Keratinocyte (primary cell): ENCODE measurements around the gene CDX2. TPM values are rescaled to one million over a fixed set of nuclear protein-coding genes. Genes with fewer than 3 reads are reported as not detected.

Experiments used
- DNase-seq: peaks from one replicate; pipeline ENCODE4 v3.0.0-alpha.2; 2011; ENCODE audit warnings: low read depth, missing footprints, low spot score
- FAIRE-seq: peaks from 2 replicates; lab custom pipeline; 2011; peaks lifted over from hg19 to GRCh38; lab: Jason Lieb, UNC
- H2AFZ ChIP-seq: 2 replicates; pipeline ENCODE4 v1.6.0; 2012; ENCODE audit warnings: low read length, control low read depth, inconsistent platforms; ENCODE audit not compliant: control insufficient read depth
- H3K27ac ChIP-seq: 2 replicates; pipeline ENCODE4 v1.5.1; 2011; ENCODE audit warnings: low read length; ENCODE audit not compliant: control insufficient read depth, insufficient read depth
- H3K27me3 ChIP-seq: 3 replicates; pipeline ENCODE4 v1.6.0; 2011; ENCODE audit warnings: low read length; ENCODE audit not compliant: control insufficient read depth, insufficient read depth; ENCODE audit errors: extremely low read depth
- H3K36me3 ChIP-seq, 2 experiments: 2 replicates in 1 of 2; 3 replicates in 1 of 2; pipeline ENCODE4 v1.5.1; 2011; ENCODE audit warnings: low read length in 2 of 2, mild to moderate bottlenecking in 1 of 2; ENCODE audit not compliant: control insufficient read depth in 2 of 2, insufficient read depth in 2 of 2; ENCODE audit errors: extremely low read depth in 1 of 2
- H3K4me1 ChIP-seq: 3 replicates; pipeline ENCODE4 v1.5.1; 2011; ENCODE audit warnings: low read length; ENCODE audit not compliant: control insufficient read depth, insufficient read depth; ENCODE audit errors: extremely low read depth
- H3K4me2 ChIP-seq: 3 replicates; pipeline ENCODE4 v1.6.0; 2011; ENCODE audit warnings: low read depth, low read length; ENCODE audit not compliant: control insufficient read depth, insufficient read depth; ENCODE audit errors: extremely low read depth
- H3K4me3 ChIP-seq, 3 experiments: fragments of 200-600 bp in 1 of 3; sonication (generic) in 1 of 3; 2 replicates in 2 of 3; 3 replicates in 1 of 3; pipeline ENCODE4 v1.5.1; 2011 to 2016; ENCODE audit warnings: low read length in 3 of 3, mild to moderate bottlenecking in 3 of 3, control low read depth in 2 of 3, inconsistent platforms in 1 of 3, low read depth in 1 of 3, mixed read lengths in 1 of 3, mixed run types in 1 of 3, moderate library complexity in 1 of 3; ENCODE audit not compliant: control insufficient read depth in 2 of 3, insufficient read depth in 2 of 3; ENCODE audit errors: extremely low read depth in 1 of 3
- H3K79me2 ChIP-seq: 2 replicates; pipeline ENCODE4 v1.6.0; 2012; ENCODE audit warnings: low read length; ENCODE audit not compliant: control insufficient read depth, insufficient read depth
- H3K9ac ChIP-seq: 3 replicates; pipeline ENCODE4 v1.6.0; 2011; ENCODE audit warnings: low read length; ENCODE audit not compliant: control insufficient read depth, insufficient read depth; ENCODE audit errors: extremely low read depth
- H3K9me1 ChIP-seq: 3 replicates; pipeline ENCODE4 v1.6.0; 2011; ENCODE audit warnings: low read length; ENCODE audit not compliant: control insufficient read depth, insufficient read depth; ENCODE audit errors: extremely low read depth
- H3K9me3 ChIP-seq: 2 replicates; pipeline ENCODE4 v1.5.1; 2012; ENCODE audit warnings: low read depth, low read length; ENCODE audit not compliant: control insufficient read depth
- H4K20me1 ChIP-seq: 3 replicates; pipeline ENCODE4 v1.6.0; 2011; ENCODE audit warnings: low read length; ENCODE audit not compliant: control insufficient read depth, insufficient read depth; ENCODE audit errors: extremely low read depth
- CTCF ChIP-seq, 3 experiments: IDR thresholded peaks in 1 of 3; conservative IDR thresholded peaks in 1 of 3; optimal IDR thresholded peaks in 1 of 3; 2 replicates in 2 of 3; 3 replicates in 1 of 3; pipeline versions ENCODE3 to v1.5.1; 2011; ENCODE audit warnings: low read length in 3 of 3, mild to moderate bottlenecking in 3 of 3, moderate library complexity in 2 of 3, control low read depth in 1 of 3, inconsistent platforms in 1 of 3; ENCODE audit not compliant: insufficient read depth in 2 of 3; ENCODE audit errors: extremely low read depth in 1 of 3
- EZH2 ChIP-seq: IDR thresholded peaks from one replicate; pipeline ENCODE4 v1.6.1; 2012; ENCODE audit warnings: inconsistent platforms, mild to moderate bottlenecking, low read length, moderate library complexity
- dilution Hi-C: fragments of 300-500 bp; cut with MboI; formaldehyde crosslinking; loops from one replicate; pipeline ENCODE4 v1.7.0; 2020; ENCODE audit warnings: low sequenced_read_pairs; ENCODE audit not compliant: extremely low pct_ligation_motif_present
- polyA plus RNA-seq, 5 experiments: library from polyadenylated mRNA; depleted of rRNA in 3 of 5; stranded (reverse) in 3 of 5; stranded (forward) in 1 of 5; unstranded in 1 of 5; fragments of >200 nt; gene quantifications; 1 replicate in 1 of 5; 2 replicates in 3 of 5; 3 replicates in 1 of 5; pipeline versions ENCODE4 v1.2.1 to v1.2.3, GENCODE V29; 2011 to 2012; ENCODE audit warnings: missing spikeins in 2 of 5, low read depth in 1 of 5, low replicate concordance in 1 of 5

Gene CDX2
- polyA plus RNA-seq, 1 donor (not counting 4 experiments of a cell fraction or from before 2014, with no cell fraction given), result not detected

- DNase-seq (no peak), FAIRE-seq (no peak)
- Histone ChIP-seq H2AFZ (no peak overlapping the region), H3K27ac (no peak overlapping the region), H3K36me3 (no peaks in the 10 kb centered on the region), H3K4me2 (no peak overlapping the region), H3K4me3 (no peak overlapping the region), H4K20me1 (no peaks in the 10 kb centered on the region), H3K9me3 (no peaks in the 10 kb centered on the region), H3K79me2 (no peaks in the 10 kb centered on the region), H3K27me3 (no peaks in the 10 kb centered on the region), H3K4me1 (no peaks in the 10 kb centered on the region), H3K9ac (no peak overlapping the region), H3K9me1 (no peaks in the 10 kb centered on the region)
- TF ChIP-seq EZH2 (no peak), CTCF (optimal IDR thresholded peaks at IDR 0.05 in 1 of 3, IDR thresholded peaks at IDR 0.05 in 1 of 3, conservative IDR thresholded peaks at IDR 0.05 in 1 of 3; ENCODE audit: extremely low read depth in 1 of 3, insufficient read depth in 2 of 3, low read length in 3 of 3) (no peak)
- dilution Hi-C loops, result no loop called here
Observed at GRCh38 chr13:27942972-27943371, 26.1 kb downstream of the CDX2 start.

GRCh38 chr13:27933580-27934328 lies 35.4 kb downstream of the CDX2 start:
- Histone ChIP-seq H3K4me2 (no peak overlapping the region), H3K27me3 (peaks cover 29% of the 10 kb centered on the region), H3K4me3 (no peak overlapping the region), H3K27ac (no peak overlapping the region), H3K36me3 (no peaks in the 10 kb centered on the region), H4K20me1 (no peaks in the 10 kb centered on the region), H2AFZ (no peak overlapping the region), H3K4me1 (no peaks in the 10 kb centered on the region), H3K9me3 (no peaks in the 10 kb centered on the region), H3K9me1 (no peaks in the 10 kb centered on the region), H3K9ac (no peak overlapping the region), H3K79me2 (no peaks in the 10 kb centered on the region)
- dilution Hi-C loops, result no loop called here
- DNase-seq (no peak), FAIRE-seq (no peak)
- TF ChIP-seq CTCF (optimal IDR thresholded peaks at IDR 0.05 in 1 of 3, IDR thresholded peaks at IDR 0.05 in 1 of 3, conservative IDR thresholded peaks at IDR 0.05 in 1 of 3; ENCODE audit: extremely low read depth in 1 of 3, insufficient read depth in 2 of 3, low read length in 3 of 3), result no peak
- no peak for TF ChIP-seq EZH2
